NCI-H345 treated with DMSO at 0.1 percent for 48 hours (cell line): Measurements from ENCODE around the gene ZFHX3.
A peak's percentile ranks its signal among the peaks of the same experiment; 100 is the strongest.

Source experiments
- DNase-seq: peaks from one replicate; lab custom pipeline; 2025; ENCODE audit not compliant: unreplicated experiment; lab: John Stamatoyannopoulos, UW

ZFHX3 gene

GRCh38 chr16:73057291-73058210 is 9.6 kb upstream of the ZFHX3 start:
- DNase-seq = no peak

DNA sequence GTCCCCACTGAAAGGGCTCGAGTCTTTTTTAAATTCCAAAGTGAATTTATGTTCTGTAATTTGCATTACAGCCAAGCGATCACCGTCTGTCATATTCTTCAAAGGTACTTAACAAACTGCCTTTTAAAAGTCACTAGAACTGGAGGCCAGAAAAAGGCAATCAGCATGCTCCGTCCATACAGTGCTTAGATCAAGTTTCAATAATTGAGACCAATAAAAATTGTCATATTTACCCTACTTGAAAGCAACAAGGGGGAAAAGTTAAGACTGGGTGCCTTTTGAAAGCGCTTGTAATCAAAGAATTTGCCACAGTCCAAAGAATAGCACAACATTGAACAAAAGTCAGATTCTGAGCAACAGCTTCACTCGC is 9.0 kb upstream of the ZFHX3 start:
- peak; percentile 14 for DNase-seq

GRCh38 chr16:73056448-73056847 is 8.5 kb upstream of the ZFHX3 start:
- DNase-seq = no peak

DNA sequence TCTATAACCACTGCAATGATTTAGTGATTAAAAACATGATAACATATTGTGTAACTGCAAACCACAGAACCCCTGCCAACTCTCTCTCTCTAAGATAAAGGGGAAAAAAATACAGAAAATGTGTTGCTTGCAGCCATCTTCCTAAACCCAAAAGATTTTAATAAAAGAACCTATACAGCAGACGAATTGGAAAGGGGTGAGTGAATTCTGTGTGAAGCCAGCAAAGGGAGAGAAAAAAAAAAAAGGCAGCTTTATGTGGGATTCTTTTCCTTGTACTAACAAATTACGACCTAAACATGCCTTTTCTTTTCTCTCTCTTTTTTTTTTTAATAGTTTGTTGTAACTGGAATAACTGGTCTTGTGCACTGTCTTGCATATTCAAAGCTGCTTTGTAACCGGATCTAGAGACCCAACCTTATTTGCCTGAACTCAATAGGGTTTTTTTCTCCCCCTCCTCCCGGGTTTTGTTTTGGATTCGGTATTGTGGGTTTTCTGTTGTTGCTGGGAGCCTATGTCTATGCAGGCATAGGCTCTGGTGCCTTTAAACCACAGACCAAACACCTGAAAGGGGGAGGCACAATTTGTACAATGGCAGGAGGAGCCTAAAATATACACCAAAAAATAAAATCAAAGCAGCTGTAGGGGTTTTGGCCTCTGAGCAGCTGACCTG is 7.0 kb upstream of the ZFHX3 start:
- peak; percentile 46 for DNase-seq

- DNase-seq = peak; percentile 36
Measured at GRCh38 chr16:73054498-73054812, 6.5 kb upstream of the ZFHX3 start.

DNA sequence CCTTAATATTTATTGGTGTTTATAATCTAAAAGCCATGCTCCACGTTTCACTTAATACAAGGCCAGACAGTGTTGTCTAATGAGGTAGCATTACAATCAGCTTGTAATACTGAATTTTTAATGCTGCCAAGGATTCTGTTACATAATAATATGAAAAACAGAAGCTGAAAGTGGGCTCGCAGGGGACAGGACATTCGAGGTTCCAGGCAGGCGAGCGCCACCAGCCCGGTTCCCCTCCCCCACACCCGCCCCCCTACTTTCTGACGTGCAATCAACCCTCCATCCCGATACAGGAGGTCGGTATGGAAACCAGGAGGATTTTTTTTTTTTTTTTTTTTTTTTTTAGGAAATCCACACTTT is 6.2 kb upstream of the ZFHX3 start:
- no peak for DNase-seq

DNA sequence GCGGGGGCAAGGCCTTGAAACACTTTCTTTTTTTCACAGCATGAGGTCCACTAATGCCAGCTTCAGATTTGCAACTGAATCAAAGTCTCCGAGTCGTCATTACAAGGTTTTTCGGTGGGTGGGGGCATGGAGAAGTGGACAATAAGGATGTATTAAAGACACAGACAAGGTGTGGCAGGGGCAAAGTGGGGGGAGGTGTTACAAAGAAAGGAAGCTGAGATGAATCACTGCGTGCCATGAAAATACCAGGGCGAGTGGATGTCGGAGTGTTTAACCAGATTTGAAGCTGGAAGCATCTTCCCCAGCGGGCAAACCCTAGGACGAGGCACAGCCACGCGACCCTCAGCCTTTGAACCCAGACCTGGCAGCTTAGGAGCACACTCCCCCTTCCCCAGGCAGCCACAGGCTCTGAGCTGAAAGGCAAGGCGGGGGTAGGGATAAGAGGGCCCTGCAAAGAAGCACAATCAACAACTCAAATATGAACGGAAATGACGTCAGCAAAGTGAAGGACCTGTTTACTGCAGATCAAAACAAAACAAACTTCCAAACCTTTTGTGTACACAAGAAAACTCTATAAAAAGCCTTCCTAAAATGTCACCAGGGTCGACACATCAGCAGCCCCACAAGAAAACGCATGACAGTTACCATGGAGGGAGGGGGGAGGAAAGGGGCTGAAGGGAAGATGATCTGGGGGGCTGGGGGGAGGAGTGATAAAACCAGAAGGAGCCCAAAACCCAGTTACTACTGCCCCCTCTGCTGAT is 5.6 kb upstream of the ZFHX3 start:
- peak; percentile 40 for DNase-seq

DNA sequence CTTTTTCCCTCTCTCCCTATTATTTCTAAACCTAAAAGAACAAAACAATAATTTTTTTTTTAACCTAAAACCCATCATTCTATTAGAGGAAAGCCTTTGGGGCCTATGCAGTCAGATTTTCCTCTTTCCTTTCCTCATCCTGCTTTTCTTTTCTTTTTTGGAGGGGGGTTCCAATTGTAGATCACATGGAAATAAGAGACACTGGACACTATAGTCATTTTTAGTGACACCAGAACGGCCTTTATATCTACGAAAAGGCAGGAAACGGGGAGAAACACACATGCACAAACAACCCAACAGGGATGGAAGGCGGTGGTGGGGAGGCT is 5.1 kb upstream of the ZFHX3 start:
- DNase-seq = no peak

DNA sequence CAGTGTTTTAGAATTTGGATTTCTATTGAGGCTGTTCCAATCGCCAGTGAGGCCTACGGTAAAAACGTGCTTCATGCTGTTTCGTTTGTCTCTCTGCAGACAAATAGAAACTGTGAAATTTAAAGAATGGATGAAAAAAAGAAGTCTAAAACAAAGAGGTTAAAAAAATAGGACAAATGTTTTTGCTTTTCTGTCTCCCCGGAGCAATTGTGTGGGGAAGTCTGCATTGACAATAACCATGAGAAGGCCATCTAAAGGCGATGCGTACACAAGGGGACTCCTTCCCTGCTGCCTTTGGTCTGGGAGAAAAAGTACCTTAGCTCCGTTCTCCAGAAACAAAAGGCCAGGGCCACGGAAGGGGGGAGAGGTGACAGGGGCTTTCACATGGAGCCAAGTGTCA is 4.6 kb upstream of the ZFHX3 start:
- no peak for DNase-seq

- DNase-seq = no peak
Measured at GRCh38 chr16:73051961-73052360, 4.0 kb upstream of the ZFHX3 start.

DNA sequence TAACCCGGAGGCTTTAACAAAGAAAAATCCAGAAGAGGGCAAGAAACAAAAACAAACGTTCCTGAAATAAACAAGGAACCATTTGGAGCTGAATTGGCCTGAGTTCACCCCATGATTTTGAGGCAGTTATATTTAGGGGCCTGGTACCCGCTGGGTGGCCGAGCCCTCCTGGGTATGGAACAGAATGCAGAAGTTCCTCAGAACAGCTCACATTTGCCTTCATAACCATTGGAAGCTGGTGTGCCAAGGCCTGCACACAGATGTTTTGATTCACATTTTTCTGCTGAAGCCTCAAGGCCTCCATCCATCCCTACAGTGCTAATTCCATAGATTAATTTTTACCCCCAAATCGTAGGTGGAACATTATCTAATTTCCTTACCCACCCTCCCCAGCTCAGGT is 3.3 kb upstream of the ZFHX3 start:
- no peak for DNase-seq

DNA sequence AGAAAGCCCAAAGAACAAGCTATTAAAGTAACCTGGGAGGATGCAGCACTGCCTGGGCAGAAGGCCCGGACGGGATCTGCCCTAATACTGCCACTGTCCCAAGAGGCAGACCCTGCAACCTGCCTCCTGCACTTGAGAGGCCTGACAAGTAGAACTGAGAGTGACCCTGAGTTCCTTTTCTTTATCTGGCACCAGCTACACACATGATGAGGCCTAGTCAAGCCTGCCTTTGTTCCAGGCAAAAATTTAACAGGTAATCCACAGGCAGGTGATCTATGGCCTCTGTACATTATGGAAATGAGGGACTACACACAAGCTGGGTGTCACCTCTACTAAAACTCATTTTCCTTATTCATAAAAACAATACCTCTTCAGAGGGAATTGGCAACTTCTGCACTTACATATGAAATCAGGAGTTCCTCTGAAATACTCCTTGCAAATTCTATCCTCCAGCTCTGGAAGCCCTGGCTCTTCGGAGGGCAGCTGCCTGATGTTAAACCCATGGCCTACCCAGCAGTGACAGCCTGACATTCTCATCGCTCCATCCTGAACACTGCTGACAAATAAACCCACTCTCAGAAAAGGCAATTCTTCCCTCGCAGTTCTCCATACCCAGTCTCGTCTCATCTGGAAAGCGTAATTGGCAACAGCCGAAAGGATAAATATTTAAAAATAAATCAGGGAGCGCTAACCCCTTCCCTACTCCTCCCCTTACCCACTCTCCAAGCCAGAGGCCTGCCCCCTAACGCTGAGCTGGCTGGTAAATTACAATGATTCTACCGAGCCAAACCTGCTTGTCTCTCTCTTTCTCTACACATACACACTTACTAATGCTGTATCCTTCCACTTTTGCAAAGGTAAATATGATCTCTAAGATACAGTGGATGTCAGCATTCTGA is 2.5 kb upstream of the ZFHX3 start:
- DNase-seq = peak; percentile 20

DNA sequence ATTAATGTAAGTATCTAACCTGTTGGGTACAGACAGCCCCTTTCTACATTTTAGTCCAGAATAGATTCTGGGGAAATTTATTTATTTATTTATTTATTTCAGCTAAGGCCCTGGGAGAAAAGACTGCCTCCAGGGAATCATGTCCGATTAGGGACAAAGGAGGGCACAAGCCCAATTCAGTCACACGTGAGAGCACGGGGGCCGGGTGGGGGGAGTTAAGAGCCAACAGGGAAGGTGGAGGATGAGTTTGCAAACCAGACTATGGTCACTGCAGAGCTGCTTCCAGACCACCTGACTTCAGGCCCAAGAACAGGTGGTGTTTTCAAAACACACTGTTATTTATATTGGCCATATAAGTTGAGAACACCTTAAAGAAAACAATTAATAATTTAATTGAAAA is 1.6 kb upstream of the ZFHX3 start:
- DNase-seq = no peak

DNA sequence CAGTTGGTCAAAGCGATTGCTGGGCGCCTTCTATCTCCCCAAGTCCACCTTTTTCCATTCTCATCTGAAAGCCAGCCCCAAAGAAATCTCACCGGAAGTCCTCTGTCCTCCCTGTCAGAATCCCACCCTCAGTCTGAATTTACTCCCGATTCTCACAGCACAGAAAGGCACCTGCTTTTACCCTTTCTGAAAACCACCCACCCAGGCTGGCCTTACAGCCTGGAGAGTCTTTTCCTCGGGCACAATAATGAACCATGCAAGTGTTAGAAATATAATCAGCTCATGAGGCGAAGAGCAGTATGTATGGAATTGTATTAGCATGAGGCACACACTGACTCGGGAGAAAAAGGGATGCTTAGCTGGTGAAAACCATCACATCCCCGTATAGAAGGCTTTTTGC is 1.2 kb upstream of the ZFHX3 start:
- DNase-seq = no peak

DNA sequence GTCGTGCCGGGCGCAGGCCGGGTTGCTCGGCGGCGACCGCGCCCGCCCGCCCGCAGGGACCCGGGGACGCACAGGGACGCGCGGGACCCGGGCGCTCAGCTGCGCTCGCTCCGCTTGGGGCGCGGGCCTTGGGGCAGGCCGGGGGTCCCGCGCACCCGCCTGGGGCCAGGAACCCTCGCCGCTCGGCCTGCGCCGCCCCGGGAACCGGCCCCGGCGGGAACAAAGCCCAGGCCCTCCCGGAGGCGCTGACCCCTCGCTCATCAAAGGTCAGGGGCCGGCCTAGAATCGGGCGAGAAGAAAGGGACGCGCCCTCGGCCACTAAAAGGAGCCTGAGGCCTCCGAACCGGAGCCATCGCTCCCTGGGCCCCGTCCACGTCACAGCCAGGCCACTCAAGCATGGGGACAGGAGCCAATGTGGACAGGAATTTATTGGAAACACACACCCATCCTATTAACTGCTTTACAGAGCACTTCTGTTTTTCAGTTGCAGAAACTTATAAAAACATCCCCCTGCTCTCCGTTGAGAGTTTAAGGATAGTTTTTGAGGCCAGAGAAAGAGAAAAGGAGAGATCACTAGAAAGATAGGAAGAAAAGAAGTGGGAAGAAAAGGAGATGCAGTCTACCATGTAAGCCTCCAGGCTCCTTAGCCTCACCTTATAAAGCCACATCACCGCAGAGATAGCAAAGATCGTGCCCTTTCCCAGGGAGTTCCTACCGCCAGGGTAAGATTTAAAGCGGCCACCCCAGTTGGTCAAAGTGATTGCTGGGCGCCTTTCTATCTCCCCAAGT is 558 bp upstream of the ZFHX3 start:
- no peak for DNase-seq

DNA sequence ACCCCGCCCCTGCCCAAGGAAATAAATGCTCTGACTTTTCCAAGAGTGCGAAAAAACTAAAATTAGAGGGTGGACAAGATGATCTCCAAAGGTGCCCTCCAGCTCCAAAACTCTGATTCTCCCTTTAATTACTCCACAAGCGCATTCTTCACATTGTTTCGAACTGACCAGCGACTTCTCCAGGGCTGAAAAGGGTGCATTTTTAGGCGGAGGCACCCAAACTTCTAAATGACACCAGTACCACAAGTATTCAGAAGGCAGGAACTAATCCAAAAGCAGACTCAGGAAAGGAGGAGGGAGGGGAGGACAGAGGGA is 750 bp downstream of the ZFHX3 start:
- no peak for DNase-seq

- no peak for DNase-seq
Measured at GRCh38 chr16:73046849-73047214, 1.1 kb downstream of the ZFHX3 start.

GRCh38 chr16:73046202-73046848 is 1.6 kb downstream of the ZFHX3 start:
- no peak for DNase-seq

DNA sequence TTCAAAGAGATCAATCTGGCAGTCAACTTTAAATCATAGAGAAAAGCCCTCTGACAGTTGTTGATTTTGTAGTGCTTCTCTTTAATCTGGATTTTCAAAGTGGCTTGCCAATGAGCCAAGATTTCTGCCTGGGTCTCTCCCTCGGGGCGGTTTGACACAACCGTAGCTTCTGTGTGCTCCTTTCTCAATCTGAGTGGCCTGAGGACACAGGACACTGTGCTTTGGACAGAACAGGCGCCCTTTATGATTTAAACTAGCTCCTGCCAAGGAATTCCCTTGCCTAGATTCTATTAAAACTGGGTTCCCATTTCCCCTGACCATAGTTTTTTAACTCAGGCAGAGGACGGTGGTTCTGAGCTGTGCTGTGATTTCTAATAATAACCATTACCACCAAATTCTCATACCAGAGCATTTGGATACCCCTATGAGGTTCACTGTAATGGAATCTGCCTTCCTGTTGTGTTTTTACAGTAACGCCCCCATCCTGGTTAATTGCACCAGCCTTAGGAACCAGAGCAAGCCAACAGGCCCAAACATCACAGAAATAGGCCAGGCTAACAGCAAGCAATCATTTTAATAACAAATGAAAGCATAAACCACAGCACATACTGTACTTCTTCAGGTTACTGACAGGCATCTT is 4.0 kb downstream of the ZFHX3 start:
- DNase-seq = no peak

- no peak for DNase-seq
Measured at GRCh38 chr16:73042807-73043206, 5.1 kb downstream of the ZFHX3 start.
